K562 (cell line): ENCODE data around the gene LRRC59. TPM values are rescaled to one million over a fixed set of nuclear protein-coding genes. Genes with fewer than 3 reads are reported as not detected.
A peak's percentile ranks its signal among the peaks of the same experiment; 100 is the strongest.

Experiments used
- EHMT2 ChIP-seq: fragments of 450-650 bp; IDR thresholded peaks from 2 replicates; pipeline ENCODE4 v1.6.1; 2018; ENCODE audit warnings: antibody characterized with exemption
- GATAD2B ChIP-seq: fragments of 450-650 bp; IDR thresholded peaks from 2 replicates; pipeline ENCODE4 v1.6.1; 2017; ENCODE audit warnings: mild to moderate bottlenecking, borderline replicate concordance
- HDAC1 ChIP-seq, 2 experiments: fragments of 450-650 bp; IDR thresholded peaks; 2 replicates each; pipeline ENCODE4 v1.6.1; 2016 to 2017; ENCODE audit warnings: inconsistent platforms in 1 of 2, mild to moderate bottlenecking in 1 of 2, moderate library complexity in 1 of 2
- NR2C2 ChIP-seq, 2 experiments: fragments of 200-800 bp in 1 of 2; sonication (Bioruptor generic) in 1 of 2; sonication (generic) in 1 of 2; formaldehyde crosslinking in 1 of 2; IDR thresholded peaks; 2 replicates each; pipeline versions ENCODE4 v1.6.1 to v1.8.0; 2016 to 2022; ENCODE audit warnings: mild to moderate bottlenecking in 1 of 2, missing compliant biosample characterization in 1 of 2, missing genetic modification characterization in 1 of 2, missing genetic modification reagents in 1 of 2
- POLR2G ChIP-seq: fragments of 200-400 bp; formaldehyde crosslinking; IDR thresholded peaks from 2 replicates; pipeline ENCODE4 v1.6.1; 2017; ENCODE audit warnings: low read depth, mild to moderate bottlenecking, antibody characterized with exemption, low read length, moderate library complexity
- RAD21 ChIP-seq, 2 experiments: fragments of 250-450 bp in 1 of 2; fragments of 450-650 bp in 1 of 2; sonication (Bioruptor Pico) in 1 of 2; formaldehyde crosslinking in 1 of 2; IDR thresholded peaks in 1 of 2; conservative IDR thresholded peaks in 1 of 2; 2 replicates each; pipeline versions ENCODE4 v1.4.0 to v1.8.0; 2020 to 2022; ENCODE audit warnings: mild to moderate bottlenecking in 2 of 2, moderate library complexity in 1 of 2
- SREBF2 ChIP-seq: sonication (generic); formaldehyde crosslinking; IDR thresholded peaks from 2 replicates; pipeline ENCODE4 v1.4.0; 2020; ENCODE audit warnings: mild to moderate bottlenecking, missing genetic modification reagents
- SUPT5H ChIP-seq: fragments of 450-650 bp; IDR thresholded peaks from 2 replicates; pipeline ENCODE4 v1.6.1; 2016
- TEAD1 ChIP-seq, 2 experiments: fragments of 450-650 bp in 1 of 2; sonication (generic) in 1 of 2; formaldehyde crosslinking; IDR thresholded peaks; 2 replicates each; pipeline versions ENCODE4 v1.4.0 to v1.8.0; 2020 to 2022; ENCODE audit warnings: mild to moderate bottlenecking in 2 of 2, missing genetic modification reagents in 1 of 2
- ZFX ChIP-seq: sonication (generic); formaldehyde crosslinking; IDR thresholded peaks from 2 replicates; pipeline ENCODE4 v1.8.0; 2022; ENCODE audit warnings: mild to moderate bottlenecking, missing genetic modification reagents, moderate library complexity
- ZNF124 ChIP-seq: sonication (generic); formaldehyde crosslinking; IDR thresholded peaks from 2 replicates; pipeline ENCODE4 v1.8.1; 2022; ENCODE audit warnings: missing genetic modification reagents
- polyA plus RNA-seq, 8 experiments: library from polyadenylated mRNA; depleted of rRNA in 4 of 8; stranded (reverse) in 5 of 8; unstranded in 3 of 8; fragments of >200 nt; fragmentation: Nextera tagmentation in 2 of 8; fragmentation: Illumina TruSeq in 1 of 8; extraction: Ambion mirVana in 2 of 8; extraction: Trizol in 1 of 8; gene quantifications; 2 replicates each; pipeline versions ENCODE4 v1.2.1 to v1.2.3, GENCODE V29; 2011 to 2014; ENCODE audit warnings: inconsistent platforms in 1 of 8, missing spikeins in 1 of 8
- total RNA-seq, 7 experiments: library from RNA; depleted of rRNA in 6 of 7; stranded (reverse); fragments of >200 nt in 6 of 7; fragmentation: Illumina TruSeq in 2 of 7; extraction: Trizol in 2 of 7; gene quantifications; 2 replicates each; pipeline versions ENCODE4 v1.2.1 to v1.2.3, GENCODE V29; 2011 to 2021; ENCODE audit warnings: low replicate concordance in 1 of 7
- TF ChIP-seq, protein P1 (sequence below): fragments of 150-350 bp; IDR thresholded peaks from 2 replicates; pipeline ENCODE4 v1.6.1; 2014; ENCODE audit warnings: low read depth, mild to moderate bottlenecking, low read length, borderline replicate concordance
- TF ChIP-seq, protein P2 (sequence below), 2 experiments: fragments of 450-650 bp in 1 of 2; sonication (generic) in 1 of 2; formaldehyde crosslinking in 1 of 2; IDR thresholded peaks; 2 replicates each; pipeline versions ENCODE4 v1.7.1 to v1.9.0; 2016 to 2022; ENCODE audit warnings: inconsistent platforms in 1 of 2, mild to moderate bottlenecking in 1 of 2, missing genetic modification reagents in 1 of 2

Gene LRRC59
- total and polyA plus RNA-seq, 9 of the 15 experiments (the other 6 are each of a cell fraction or from before 2014, with no cell fraction given) = 27.8 to 244 (median 154) TPM

DNA sequence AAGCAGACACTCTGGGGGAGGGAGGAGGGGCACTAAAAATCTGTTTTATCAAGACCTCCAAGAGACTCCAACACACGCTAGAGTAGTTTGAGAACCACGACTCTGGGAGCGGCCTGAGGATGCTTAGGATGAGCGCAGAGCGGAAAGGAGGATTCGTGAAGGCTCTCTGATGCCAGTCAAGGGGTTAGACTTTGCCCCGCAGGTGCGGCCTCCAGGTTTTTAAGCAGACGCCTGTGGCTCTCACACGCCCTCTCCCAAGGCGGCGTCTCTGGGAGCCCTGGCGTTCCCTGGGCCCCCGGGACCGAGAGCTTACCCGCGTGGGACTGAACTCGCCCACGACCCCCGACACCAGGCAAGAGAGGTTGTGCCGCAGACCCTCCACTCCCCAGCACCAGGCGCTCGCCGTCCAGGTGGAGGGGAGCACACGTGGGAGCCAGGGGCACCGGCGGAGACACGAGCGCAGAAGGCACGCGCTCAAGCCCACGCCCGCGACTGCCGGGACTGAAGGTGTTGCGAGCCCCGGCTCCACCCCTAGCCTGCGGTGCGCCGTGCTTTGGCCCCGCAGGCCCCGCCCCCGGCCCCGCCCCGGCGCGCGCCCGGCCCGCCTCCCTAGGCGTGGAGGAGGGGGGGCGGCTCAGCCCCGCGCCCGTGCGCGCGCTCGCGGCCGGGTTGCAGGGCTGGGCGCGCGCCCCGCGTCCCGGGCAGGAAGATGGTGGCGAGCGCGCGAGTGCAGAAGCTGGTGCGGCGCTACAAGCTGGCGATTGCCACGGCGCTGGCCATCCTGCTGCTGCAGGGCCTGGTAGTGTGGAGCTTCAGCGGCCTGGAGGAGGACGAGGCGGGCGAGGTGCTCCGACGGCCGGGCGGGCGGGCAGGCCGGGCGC, 51.7 kb downstream of the LRRC59 start, which contains the start of gene XYLT2 (continued):
- no peak for TF ChIP-seq EHMT2
- peak; percentile 62 for TF ChIP-seq SUPT5H
- TF ChIP-seq HDAC1 (IDR thresholded peaks at IDR 0.05) = peak in 1 of 2 experiments; percentile 61; a peak in 1 of 4 replicates
- TF ChIP-seq SREBF2 (CRISPR knock-in tag) = no peak
- TF ChIP-seq POLR2G = peak; percentile 91
- peak in 1 of 2 experiments; percentile 61; a peak in 1 of 4 replicates for TF ChIP-seq TEAD1 (CRISPR knock-in tag; IDR thresholded peaks at IDR 0.05)
- TF ChIP-seq, protein P1, sequence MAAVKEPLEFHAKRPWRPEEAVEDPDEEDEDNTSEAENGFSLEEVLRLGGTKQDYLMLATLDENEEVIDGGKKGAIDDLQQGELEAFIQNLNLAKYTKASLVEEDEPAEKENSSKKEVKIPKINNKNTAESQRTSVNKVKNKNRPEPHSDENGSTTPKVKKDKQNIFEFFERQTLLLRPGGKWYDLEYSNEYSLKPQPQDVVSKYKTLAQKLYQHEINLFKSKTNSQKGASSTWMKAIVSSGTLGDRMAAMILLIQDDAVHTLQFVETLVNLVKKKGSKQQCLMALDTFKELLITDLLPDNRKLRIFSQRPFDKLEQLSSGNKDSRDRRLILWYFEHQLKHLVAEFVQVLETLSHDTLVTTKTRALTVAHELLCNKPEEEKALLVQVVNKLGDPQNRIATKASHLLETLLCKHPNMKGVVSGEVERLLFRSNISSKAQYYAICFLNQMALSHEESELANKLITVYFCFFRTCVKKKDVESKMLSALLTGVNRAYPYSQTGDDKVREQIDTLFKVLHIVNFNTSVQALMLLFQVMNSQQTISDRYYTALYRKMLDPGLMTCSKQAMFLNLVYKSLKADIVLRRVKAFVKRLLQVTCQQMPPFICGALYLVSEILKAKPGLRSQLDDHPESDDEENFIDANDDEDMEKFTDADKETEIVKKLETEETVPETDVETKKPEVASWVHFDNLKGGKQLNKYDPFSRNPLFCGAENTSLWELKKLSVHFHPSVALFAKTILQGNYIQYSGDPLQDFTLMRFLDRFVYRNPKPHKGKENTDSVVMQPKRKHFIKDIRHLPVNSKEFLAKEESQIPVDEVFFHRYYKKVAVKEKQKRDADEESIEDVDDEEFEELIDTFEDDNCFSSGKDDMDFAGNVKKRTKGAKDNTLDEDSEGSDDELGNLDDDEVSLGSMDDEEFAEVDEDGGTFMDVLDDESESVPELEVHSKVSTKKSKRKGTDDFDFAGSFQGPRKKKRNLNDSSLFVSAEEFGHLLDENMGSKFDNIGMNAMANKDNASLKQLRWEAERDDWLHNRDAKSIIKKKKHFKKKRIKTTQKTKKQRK = no peak
- peak; percentile 62 for TF ChIP-seq ZFX
- TF ChIP-seq NR2C2 (CRISPR knock-in tag; IDR thresholded peaks at IDR 0.05) = no peak; the same call in 1 of the 2 replicates
- TF ChIP-seq NR2C2 (tag; IDR thresholded peaks at IDR 0.05) = peak; percentile 50
- TF ChIP-seq ZNF124 (CRISPR knock-in tag) = no peak
- TF ChIP-seq, protein P2, sequence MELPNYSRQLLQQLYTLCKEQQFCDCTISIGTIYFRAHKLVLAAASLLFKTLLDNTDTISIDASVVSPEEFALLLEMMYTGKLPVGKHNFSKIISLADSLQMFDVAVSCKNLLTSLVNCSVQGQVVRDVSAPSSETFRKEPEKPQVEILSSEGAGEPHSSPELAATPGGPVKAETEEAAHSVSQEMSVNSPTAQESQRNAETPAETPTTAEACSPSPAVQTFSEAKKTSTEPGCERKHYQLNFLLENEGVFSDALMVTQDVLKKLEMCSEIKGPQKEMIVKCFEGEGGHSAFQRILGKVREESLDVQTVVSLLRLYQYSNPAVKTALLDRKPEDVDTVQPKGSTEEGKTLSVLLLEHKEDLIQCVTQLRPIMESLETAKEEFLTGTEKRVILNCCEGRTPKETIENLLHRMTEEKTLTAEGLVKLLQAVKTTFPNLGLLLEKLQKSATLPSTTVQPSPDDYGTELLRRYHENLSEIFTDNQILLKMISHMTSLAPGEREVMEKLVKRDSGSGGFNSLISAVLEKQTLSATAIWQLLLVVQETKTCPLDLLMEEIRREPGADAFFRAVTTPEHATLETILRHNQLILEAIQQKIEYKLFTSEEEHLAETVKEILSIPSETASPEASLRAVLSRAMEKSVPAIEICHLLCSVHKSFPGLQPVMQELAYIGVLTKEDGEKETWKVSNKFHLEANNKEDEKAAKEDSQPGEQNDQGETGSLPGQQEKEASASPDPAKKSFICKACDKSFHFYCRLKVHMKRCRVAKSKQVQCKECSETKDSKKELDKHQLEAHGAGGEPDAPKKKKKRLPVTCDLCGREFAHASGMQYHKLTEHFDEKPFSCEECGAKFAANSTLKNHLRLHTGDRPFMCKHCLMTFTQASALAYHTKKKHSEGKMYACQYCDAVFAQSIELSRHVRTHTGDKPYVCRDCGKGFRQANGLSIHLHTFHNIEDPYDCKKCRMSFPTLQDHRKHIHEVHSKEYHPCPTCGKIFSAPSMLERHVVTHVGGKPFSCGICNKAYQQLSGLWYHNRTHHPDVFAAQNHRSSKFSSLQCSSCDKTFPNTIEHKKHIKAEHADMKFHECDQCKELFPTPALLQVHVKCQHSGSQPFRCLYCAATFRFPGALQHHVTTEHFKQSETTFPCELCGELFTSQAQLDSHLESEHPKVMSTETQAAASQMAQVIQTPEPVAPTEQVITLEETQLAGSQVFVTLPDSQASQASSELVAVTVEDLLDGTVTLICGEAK (IDR thresholded peaks at IDR 0.05) = peak; percentile 54; the same call in 1 of the 2 replicates
- TF ChIP-seq, protein P2 (CRISPR knock-in tag; IDR thresholded peaks at IDR 0.05) = no peak
- 0 out of 2 replicates have a peak, but pooled peaks have one; percentile 24 for TF ChIP-seq GATAD2B
- TF ChIP-seq RAD21 (CRISPR knock-in tag; conservative IDR thresholded peaks at IDR 0.05 in 1 of 2, IDR thresholded peaks at IDR 0.05 in 1 of 2) = no peak
